ENCODE data around the gene MNT.

- TF ChIP-seq NFRKB (IDR thresholded peaks at IDR 0.05) (no peak), SUZ12 (IDR thresholded peaks at IDR 0.05) (no peak), TARDBP (IDR thresholded peaks at IDR 0.05) (no peak), SP1 (IDR thresholded peaks at IDR 0.05) (no peak), FOXA1 (IDR thresholded peaks at IDR 0.05) (no peak), FOXK2 (IDR thresholded peaks at IDR 0.05) (no peak), ELF4 (IDR thresholded peaks at IDR 0.05) (no peak), ARNT (IDR thresholded peaks at IDR 0.05) (no peak), BHLHE40 (IDR thresholded peaks at IDR 0.05; ENCODE audit: borderline replicate concordance) (no peak)
Measured at GRCh38 chr17:2372681-2373080, 28.2 kb downstream of the MNT start.

Data from HEK293T (cell line).